H1 (cell line): ENCODE data around the gene SLC11A1. TPM values are rescaled to one million over a fixed set of nuclear protein-coding genes. Genes with fewer than 3 reads are reported as not detected.
A peak's percentile ranks its signal among the peaks of the same experiment; 100 is the strongest.

Source experiments
- CTCF ChIA-PET: fragments of 300-600 bp; sonication (Branson Sonifier 250); formaldehyde crosslinking; loops from one replicate; lab custom pipeline; 2021; ENCODE audit not compliant: partially characterized antibody; lab: Charles Lee
- POLR2A ChIA-PET: fragments of 300-600 bp; sonication (Branson Sonifier 250); formaldehyde crosslinking; loops from one replicate; lab custom pipeline; 2021; ENCODE audit warnings: inconsistent platforms; ENCODE audit not compliant: partially characterized antibody; lab: Charles Lee
- DNase-seq, 2 experiments: peaks; one replicate each; pipeline versions ENCODE4 v3.0.0 to v3.0.0-alpha.2; 2010 to 2022; ENCODE audit warnings: low spot score in 2 of 2, low read depth in 1 of 2, mixed read lengths in 1 of 2
- FAIRE-seq: peaks from 2 replicates; lab custom pipeline; 2011; peaks lifted over from hg19 to GRCh38; lab: Jason Lieb, UNC
- H2AFZ ChIP-seq: 2 replicates; pipeline ENCODE4 v1.8.1; 2012; ENCODE audit warnings: low read length, inconsistent platforms
- H2AK5ac ChIP-seq: 2 replicates; pipeline ENCODE4 v1.6.1; 2013; ENCODE audit warnings: low read depth, low read length
- H2BK120ac ChIP-seq: replicated peaks from 2 replicates; pipeline ENCODE3; 2013; ENCODE audit warnings: low read depth, low read length, inconsistent platforms
- H2BK12ac ChIP-seq: 2 replicates; pipeline ENCODE4 v1.6.1; 2013; ENCODE audit warnings: low read depth, low read length
- H2BK15ac ChIP-seq: 2 replicates; pipeline ENCODE4 v1.6.1; 2013; ENCODE audit warnings: low read length
- H2BK20ac ChIP-seq: 2 replicates; pipeline ENCODE4 v1.6.1; 2013; ENCODE audit warnings: low read length
- H2BK5ac ChIP-seq: 2 replicates; pipeline ENCODE4 v1.6.1; 2013; ENCODE audit warnings: low read depth, low read length
- H3K14ac ChIP-seq: 2 replicates; pipeline ENCODE4 v1.6.1; 2013; ENCODE audit warnings: inconsistent platforms; ENCODE audit not compliant: insufficient read length
- H3K18ac ChIP-seq: 2 replicates; pipeline ENCODE4 v1.6.1; 2013; ENCODE audit warnings: low read length; ENCODE audit errors: extremely low read depth
- H3K23ac ChIP-seq: 2 replicates; pipeline ENCODE4 v1.6.1; 2013; ENCODE audit warnings: inconsistent platforms; ENCODE audit not compliant: insufficient read length
- H3K23me2 ChIP-seq: 2 replicates; pipeline ENCODE4 v1.6.1; 2013; ENCODE audit warnings: low read depth, low read length
- H3K27ac ChIP-seq: 2 replicates; pipeline ENCODE4 v1.6.1; 2011; ENCODE audit warnings: low read depth, low read length, inconsistent platforms
- H3K27me3 ChIP-seq, 4 experiments: replicated peaks in 1 of 4; 1 replicate in 1 of 4; 2 replicates in 3 of 4; pipeline versions ENCODE4 v1.6.1 to v1.8.1; 2011 to 2013; ENCODE audit warnings: low read length in 3 of 4, mild to moderate bottlenecking in 3 of 4, inconsistent platforms in 2 of 4, mixed read lengths in 2 of 4, moderate library complexity in 1 of 4; ENCODE audit not compliant: control insufficient read depth in 3 of 4, insufficient read depth in 3 of 4; ENCODE audit errors: extremely low read depth in 1 of 4
- H3K36me3 ChIP-seq, 4 experiments: 2 replicates each; pipeline versions ENCODE4 v1.6.1 to v1.8.1; 2011 to 2013; ENCODE audit warnings: mild to moderate bottlenecking in 4 of 4, low read length in 3 of 4, moderate library complexity in 2 of 4, control low read depth in 1 of 4, inconsistent platforms in 1 of 4; ENCODE audit not compliant: insufficient read depth in 4 of 4, control insufficient read depth in 2 of 4
- H3K4ac ChIP-seq: replicated peaks from 2 replicates; pipeline ENCODE3; 2013; ENCODE audit warnings: low read length, low read depth, mixed read lengths, inconsistent platforms; ENCODE audit not compliant: insufficient read length
- H3K4me1 ChIP-seq, 4 experiments: replicated peaks in 1 of 4; 1 replicate in 1 of 4; 2 replicates in 3 of 4; pipeline versions ENCODE4 v1.6.1 to v1.8.1; 2011 to 2013; ENCODE audit warnings: low read length in 3 of 4, inconsistent platforms in 2 of 4, mixed read lengths in 1 of 4; ENCODE audit not compliant: insufficient read depth in 4 of 4, control insufficient read depth in 3 of 4
- H3K4me2 ChIP-seq, 2 experiments: 2 replicates each; pipeline versions ENCODE4 v1.6.1 to v1.8.1; 2011 to 2013; ENCODE audit warnings: low read depth in 2 of 2, low read length in 2 of 2, control low read depth in 1 of 2, inconsistent platforms in 1 of 2, mild to moderate bottlenecking in 1 of 2; ENCODE audit not compliant: insufficient read depth in 1 of 2
- H3K4me3 ChIP-seq, 4 experiments: fragments of 200-600, 300-600 bp in 1 of 4; sonication (generic), shearing (Covaris generic), sonication (Bioruptor Twin) in 1 of 4; 2 replicates each; pipeline versions ENCODE4 v1.5.1 to v1.8.1; 2011 to 2016; ENCODE audit warnings: low read length in 4 of 4, low read depth in 3 of 4, control low read depth in 2 of 4, inconsistent platforms in 2 of 4, mild to moderate bottlenecking in 2 of 4, mixed read lengths in 1 of 4, moderate library complexity in 1 of 4; ENCODE audit not compliant: insufficient read depth in 2 of 4; ENCODE audit errors: extremely low read depth in 1 of 4
- H3K56ac ChIP-seq: replicated peaks from 2 replicates; pipeline ENCODE3; 2013; ENCODE audit warnings: low read depth, mild to moderate bottlenecking, mixed read lengths, low read length, inconsistent platforms; ENCODE audit not compliant: insufficient read length
- H3K79me1 ChIP-seq: 2 replicates; pipeline ENCODE4 v1.6.1; 2013; ENCODE audit warnings: low read depth, low read length, control low read depth
- H3K79me2 ChIP-seq, 2 experiments: 2 replicates each; pipeline versions ENCODE4 v1.6.1 to v1.8.1; 2012 to 2013; ENCODE audit warnings: low read length in 2 of 2, mild to moderate bottlenecking in 2 of 2, inconsistent platforms in 1 of 2; ENCODE audit not compliant: insufficient read depth in 2 of 2, control insufficient read depth in 1 of 2
- H3K9ac ChIP-seq, 4 experiments: replicated peaks in 1 of 4; 1 replicate in 1 of 4; 2 replicates in 3 of 4; pipeline versions ENCODE4 v1.6.1 to v1.8.1; 2011 to 2013; ENCODE audit warnings: low read depth in 3 of 4, low read length in 3 of 4, control low read depth in 2 of 4, mild to moderate bottlenecking in 2 of 4, moderate library complexity in 2 of 4, inconsistent platforms in 1 of 4; ENCODE audit errors: extremely low read depth in 1 of 4
- H3K9me3 ChIP-seq, 2 experiments: 2 replicates each; pipeline versions ENCODE4 v1.6.1 to v1.8.1; 2012 to 2013; ENCODE audit warnings: mild to moderate bottlenecking in 2 of 2, moderate library complexity in 2 of 2, control low read depth in 1 of 2, inconsistent platforms in 1 of 2, low read depth in 1 of 2, low read length in 1 of 2, mixed read lengths in 1 of 2; ENCODE audit not compliant: insufficient read depth in 2 of 2
- H4K20me1 ChIP-seq, 2 experiments: replicated peaks in 1 of 2; 2 replicates each; pipeline versions ENCODE3 to v1.8.1; 2011 to 2013; ENCODE audit warnings: inconsistent platforms in 2 of 2, low read length in 2 of 2, mild to moderate bottlenecking in 1 of 2; ENCODE audit not compliant: insufficient read depth in 2 of 2, control insufficient read depth in 1 of 2
- H4K5ac ChIP-seq: 2 replicates; pipeline ENCODE4 v1.6.1; 2013; ENCODE audit warnings: low read length, low read depth, mixed read lengths, inconsistent platforms; ENCODE audit not compliant: insufficient read length
- H4K8ac ChIP-seq: 2 replicates; pipeline ENCODE4 v1.8.0; 2013; ENCODE audit warnings: mild to moderate bottlenecking, moderate library complexity, low read length, inconsistent platforms; ENCODE audit not compliant: insufficient read depth; ENCODE audit errors: extremely low read depth
- H4K91ac ChIP-seq: replicated peaks from 2 replicates; pipeline ENCODE3; 2013; ENCODE audit warnings: low read length, mixed read lengths, inconsistent platforms; ENCODE audit not compliant: insufficient read length
- BRCA1 ChIP-seq: IDR thresholded peaks from 2 replicates; pipeline ENCODE4 v1.6.1; 2012; ENCODE audit warnings: low read depth, low read length, improper control_type of control experiment
- CREB1 ChIP-seq: IDR thresholded peaks from 2 replicates; pipeline ENCODE4 v1.6.1; 2012; ENCODE audit warnings: inconsistent platforms
- CTCF ChIP-seq, 3 experiments: IDR thresholded peaks; 1 replicate in 2 of 3; 2 replicates in 1 of 3; pipeline versions ENCODE4 v1.5.1 to v1.6.1; 2011; ENCODE audit warnings: low read length in 3 of 3, mild to moderate bottlenecking in 3 of 3, inconsistent platforms in 2 of 3, low read depth in 1 of 3, moderate library complexity in 1 of 3; ENCODE audit not compliant: insufficient read depth in 1 of 3; ENCODE audit errors: control extremely low read depth in 1 of 3
- GTF2F1 ChIP-seq: IDR thresholded peaks from 2 replicates; pipeline ENCODE4 v1.6.1; 2012; ENCODE audit warnings: low read depth, low read length, improper control_type of control experiment, borderline replicate concordance
- JUND ChIP-seq: IDR thresholded peaks from 2 replicates; pipeline ENCODE4 v1.6.1; 2011; ENCODE audit warnings: mild to moderate bottlenecking, improper control_type of control experiment, low read length
- KDM4A ChIP-seq: IDR thresholded peaks from one replicate; pipeline ENCODE4 v1.7.1; 2012; ENCODE audit warnings: low read depth, mild to moderate bottlenecking, moderate library complexity, low read length, inconsistent platforms; ENCODE audit not compliant: severe bottlenecking
- KDM5A ChIP-seq: fragments of 200-600 bp; IDR thresholded peaks from 2 replicates; pipeline ENCODE4 v1.7.1; 2012; ENCODE audit warnings: mild to moderate bottlenecking, low read length, inconsistent platforms, mixed read lengths
- PHF8 ChIP-seq: fragments of 200-600 bp; sonication (generic); conservative IDR thresholded peaks from 2 replicates; pipeline ENCODE4 v1.7.1; 2012; ENCODE audit warnings: low read depth, mild to moderate bottlenecking, inconsistent platforms, low read length, moderate library complexity
- SP1 ChIP-seq: IDR thresholded peaks from 2 replicates; pipeline ENCODE4 v1.6.1; 2011; ENCODE audit warnings: low read depth, low read length
- TEAD4 ChIP-seq: IDR thresholded peaks from 2 replicates; pipeline ENCODE4 v1.6.1; 2012; ENCODE audit warnings: low read depth, low read length, inconsistent platforms, mixed read lengths
- WGBS, 2 experiments: shearing (Covaris generic) in 1 of 2; methylation state at CpG; one replicate each; pipeline versions ENCODE4 v1.1.6 to v1.1.7; 2013 to 2015; ENCODE audit warnings: low lambda C conversion rate in 2 of 2, mixed read lengths in 2 of 2, inconsistent platforms in 1 of 2, low coverage in 1 of 2, missing lambda C conversion rate in 1 of 2; ENCODE audit not compliant: insufficient replicate concordance in 2 of 2, insufficient coverage in 1 of 2, insufficient read length in 1 of 2; ENCODE audit errors: extremely low coverage in 1 of 2, missing lambda C conversion rate in 1 of 2; 5-methylcytosine and 5-hydroxymethylcytosine counted together
- polyA plus RNA-seq, 7 experiments: library from polyadenylated mRNA; depleted of rRNA in 3 of 7; stranded (reverse) in 5 of 7; unstranded in 2 of 7; fragments of >200 nt in 5 of 7; fragments of 200-250 nt in 2 of 7; gene quantifications; 1 replicate in 5 of 7; 2 replicates in 1 of 7; 4 replicates in 1 of 7; pipeline versions ENCODE4 v1.2.1 to v1.2.3, GENCODE V29; 2011 to 2013; ENCODE audit warnings: missing spikeins in 2 of 7, mixed read lengths in 2 of 7
- total RNA-seq: library from RNA; stranded (reverse); fragmentation: NEBNext Ultra II Directional; extraction: Animal tissue kit (Norgen Biotek cat#: 25700); gene quantifications from 2 replicates; pipeline ENCODE4 v1.2.1, GENCODE V29; 2021
- TF ChIP-seq, protein P1 (sequence below): IDR thresholded peaks from 2 replicates; pipeline ENCODE4 v1.6.1; 2012; ENCODE audit warnings: inconsistent platforms

The SLC11A1 gene
- total and polyA plus RNA-seq, 2 of the 8 experiments (the other 6 are each of a cell fraction or from before 2014, with no cell fraction given) = 0.20 to 0.43 TPM

DNA sequence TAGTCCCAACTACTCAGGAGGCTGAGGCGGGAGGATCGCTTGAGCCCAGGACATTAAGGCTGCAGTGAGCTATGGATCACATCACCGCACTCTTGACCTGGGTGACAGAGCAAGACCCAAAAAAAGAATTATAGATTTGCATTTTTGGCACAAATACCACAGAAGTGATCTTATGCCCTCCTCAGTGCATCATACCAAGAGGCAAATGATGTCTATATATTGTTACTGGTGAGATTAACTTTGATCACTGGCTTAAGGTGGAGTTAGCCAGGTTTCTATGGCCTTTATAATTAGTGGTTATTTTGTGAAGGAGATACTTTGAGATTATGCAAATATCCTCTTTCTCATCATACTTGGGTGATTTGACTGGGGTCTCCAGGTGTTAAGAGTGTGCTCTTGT lies 47.5 kb upstream of the SLC11A1 start:
- Histone ChIP-seq H2BK120ac (no peak overlapping the region), H4K20me1 (no peaks in the 10 kb centered on the region), H3K4ac (no peak overlapping the region), H4K91ac (no peak overlapping the region), H2BK12ac (no peak overlapping the region), H4K5ac (no peak overlapping the region), H2AFZ (no peak overlapping the region), H3K27ac (no peak overlapping the region), H3K36me3 (no peaks in the 10 kb centered on the region), H3K79me1 (no peaks in the 10 kb centered on the region), H3K4me3 (no peak overlapping the region), H3K79me2 (no peaks in the 10 kb centered on the region), H3K9ac (no peak overlapping the region), H3K4me1 (peaks cover 0 to 7% (median 2%) of the 10 kb centered on the region in 4 experiments; a peak in 5 of 7 replicates), H3K9me3 (no peaks in the 10 kb centered on the region), H3K14ac (no peak overlapping the region), H3K27me3 (no peaks in the 10 kb centered on the region), H3K23me2 (no peaks in the 10 kb centered on the region), H3K18ac (no peak overlapping the region), H3K56ac (no peak overlapping the region), H2BK15ac (no peak overlapping the region), H4K8ac (no peak overlapping the region), H2BK5ac (no peak overlapping the region; the same call in 1 of the 2 replicates), H2BK20ac (no peak overlapping the region), H3K4me2 (no peak overlapping the region), H2AK5ac (0 out of 2 replicates have a peak overlapping the region, but pooled peaks have one; percentile 39), H3K23ac (no peak overlapping the region)
- WGBS, 2 experiments = 94% methylated on average over 3 of the region's 3 CpGs; no CpG with 5 or more reads in 1 of the 2 experiments
- DNase-seq = no peak
- POLR2A ChIA-PET = no interaction called here
- CTCF ChIA-PET = interaction anchor here (0.9 to 4.0 kb wide), 5 partner anchors 9 to 22 kb away, joined by 3 to 24 read pairs (median 4); partner anchors contain the start of gene CATIP
- no peak for FAIRE-seq
- no peak for TF ChIP-seq KDM4A
- TF ChIP-seq JUND = no peak
- no peak for TF ChIP-seq PHF8
- no peak for TF ChIP-seq KDM5A
- no peak for TF ChIP-seq CTCF (IDR thresholded peaks at IDR 0.05; ENCODE audit: control extremely low read depth in 1 of 3, insufficient read depth in 1 of 3, low read depth in 1 of 3, low read length in 3 of 3)
- no peak for TF ChIP-seq GTF2F1
- no peak for TF ChIP-seq TEAD4
- TF ChIP-seq SP1 = no peak
- TF ChIP-seq, protein P1, sequence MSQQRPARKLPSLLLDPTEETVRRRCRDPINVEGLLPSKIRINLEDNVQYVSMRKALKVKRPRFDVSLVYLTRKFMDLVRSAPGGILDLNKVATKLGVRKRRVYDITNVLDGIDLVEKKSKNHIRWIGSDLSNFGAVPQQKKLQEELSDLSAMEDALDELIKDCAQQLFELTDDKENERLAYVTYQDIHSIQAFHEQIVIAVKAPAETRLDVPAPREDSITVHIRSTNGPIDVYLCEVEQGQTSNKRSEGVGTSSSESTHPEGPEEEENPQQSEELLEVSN = no peak
- no peak for TF ChIP-seq BRCA1
- TF ChIP-seq CREB1 = no peak
